ENCODE results near the gene NR3C2.

DNA sequence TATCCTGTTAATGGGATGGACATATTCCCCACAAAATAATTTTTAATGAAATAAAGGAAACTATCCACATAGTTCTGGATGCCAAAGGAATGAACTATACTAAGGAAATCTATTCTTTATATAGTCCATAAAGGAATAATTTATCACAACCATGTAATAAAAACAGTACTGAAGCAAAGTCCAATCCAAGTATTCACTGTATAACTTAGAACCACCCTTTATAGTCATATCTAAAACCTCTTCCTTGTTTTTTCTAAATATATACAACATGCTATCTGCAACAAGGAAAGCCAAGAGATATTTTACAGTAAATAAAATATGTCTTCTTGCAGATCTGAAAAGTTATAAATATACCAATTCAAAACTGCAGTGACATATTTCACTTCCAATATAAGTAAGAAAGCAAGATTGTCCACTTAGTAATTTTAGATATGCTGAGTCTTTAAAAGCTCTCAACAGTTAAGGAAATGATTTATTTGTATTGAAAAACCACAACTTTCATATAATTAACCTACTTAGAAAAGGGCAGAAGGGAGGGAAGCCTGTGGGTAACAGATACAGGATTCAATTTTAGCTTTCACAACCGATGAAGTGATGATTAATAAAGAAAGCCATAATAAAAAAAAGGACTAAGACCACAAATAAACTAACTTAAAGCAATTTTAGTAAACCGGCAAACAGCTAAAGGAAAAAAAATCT lies 8.0 kb downstream of the NR3C2 start:
- TF ChIP-seq, protein P1, sequence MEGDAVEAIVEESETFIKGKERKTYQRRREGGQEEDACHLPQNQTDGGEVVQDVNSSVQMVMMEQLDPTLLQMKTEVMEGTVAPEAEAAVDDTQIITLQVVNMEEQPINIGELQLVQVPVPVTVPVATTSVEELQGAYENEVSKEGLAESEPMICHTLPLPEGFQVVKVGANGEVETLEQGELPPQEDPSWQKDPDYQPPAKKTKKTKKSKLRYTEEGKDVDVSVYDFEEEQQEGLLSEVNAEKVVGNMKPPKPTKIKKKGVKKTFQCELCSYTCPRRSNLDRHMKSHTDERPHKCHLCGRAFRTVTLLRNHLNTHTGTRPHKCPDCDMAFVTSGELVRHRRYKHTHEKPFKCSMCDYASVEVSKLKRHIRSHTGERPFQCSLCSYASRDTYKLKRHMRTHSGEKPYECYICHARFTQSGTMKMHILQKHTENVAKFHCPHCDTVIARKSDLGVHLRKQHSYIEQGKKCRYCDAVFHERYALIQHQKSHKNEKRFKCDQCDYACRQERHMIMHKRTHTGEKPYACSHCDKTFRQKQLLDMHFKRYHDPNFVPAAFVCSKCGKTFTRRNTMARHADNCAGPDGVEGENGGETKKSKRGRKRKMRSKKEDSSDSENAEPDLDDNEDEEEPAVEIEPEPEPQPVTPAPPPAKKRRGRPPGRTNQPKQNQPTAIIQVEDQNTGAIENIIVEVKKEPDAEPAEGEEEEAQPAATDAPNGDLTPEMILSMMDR (IDR thresholded peaks at IDR 0.05; ENCODE audit: insufficient read depth, low read depth, low read length) = no peak
- TF ChIP-seq EZH2 (IDR thresholded peaks at IDR 0.05; ENCODE audit: insufficient read depth, low read length) = no peak
